HS-5 (cell line): Measurements from ENCODE around the gene NAGLU.
"Not testable (repeated sequence)": the region's sequence is repeated elsewhere in the genome, so short reads cannot be mapped to it uniquely, and the experiment has no call there.

ENCODE experiments used
- DNase-seq: peaks from one replicate; pipeline ENCODE4 v3.0.0-alpha.2; 2012; ENCODE audit warnings: low read depth

NAGLU gene

DNA sequence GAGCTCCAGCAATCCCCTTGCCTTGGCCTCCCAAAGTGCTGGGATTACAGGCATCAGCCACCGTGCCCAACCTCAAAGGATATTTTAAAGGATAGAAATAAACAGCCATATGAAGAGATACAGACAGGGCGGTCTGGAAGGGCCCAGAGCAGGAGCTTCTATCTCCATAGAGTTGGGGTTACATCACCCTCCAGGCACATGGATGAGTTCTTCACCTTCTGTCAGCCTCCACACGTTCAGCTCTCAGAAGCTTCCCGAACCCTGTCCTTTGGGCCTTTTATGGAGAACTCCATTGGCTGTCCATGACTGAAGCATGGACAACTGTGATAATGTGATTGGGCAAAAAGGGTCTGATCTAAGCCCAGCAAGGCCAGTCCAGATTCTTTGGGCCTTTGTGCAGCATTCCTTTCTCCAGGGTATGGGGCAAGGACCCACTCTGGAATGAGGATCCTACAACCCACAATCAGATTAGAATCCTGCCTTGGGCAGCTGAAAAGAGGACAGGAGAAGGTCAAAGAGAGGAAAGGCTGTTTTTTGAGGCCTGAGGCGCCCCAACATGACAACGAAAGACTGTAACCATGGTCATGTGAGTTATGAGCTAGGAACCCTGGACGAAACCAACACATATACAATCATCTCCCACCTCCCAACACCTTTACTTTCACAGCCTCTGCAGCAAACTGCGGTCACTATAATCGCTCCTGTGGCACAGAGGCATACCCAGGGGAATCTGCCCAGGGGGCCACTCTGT is 9.9 kb downstream of the NAGLU start:
- not testable (repeated sequence) for DNase-seq

- DNase-seq: no peak
These were observed 11.0 kb downstream of the NAGLU start for GRCh38 chr17:42547001-42547461.

DNA sequence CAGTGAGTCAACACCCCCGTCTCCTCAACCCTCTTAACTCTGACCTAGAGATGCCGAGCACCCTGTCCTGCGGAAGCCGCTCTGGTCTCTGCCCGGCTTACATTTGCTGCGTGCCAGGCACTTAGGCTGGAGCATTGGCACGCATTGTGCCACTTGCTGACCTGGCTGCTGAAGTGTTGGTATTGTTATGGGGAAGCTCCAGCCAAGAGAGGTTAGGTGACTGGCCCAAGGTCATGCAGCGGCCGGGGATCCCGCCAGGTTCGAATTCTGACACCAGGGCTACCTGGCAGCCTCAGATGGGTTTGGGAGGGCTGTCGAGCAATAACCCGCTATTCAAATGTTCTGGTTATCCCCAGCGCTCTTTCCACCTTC is 11.6 kb downstream of the NAGLU start:
- no peak for DNase-seq

GRCh38 chr17:42548070-42548837 is 12.2 kb downstream of the NAGLU start:
- DNase-seq: no peak

DNA sequence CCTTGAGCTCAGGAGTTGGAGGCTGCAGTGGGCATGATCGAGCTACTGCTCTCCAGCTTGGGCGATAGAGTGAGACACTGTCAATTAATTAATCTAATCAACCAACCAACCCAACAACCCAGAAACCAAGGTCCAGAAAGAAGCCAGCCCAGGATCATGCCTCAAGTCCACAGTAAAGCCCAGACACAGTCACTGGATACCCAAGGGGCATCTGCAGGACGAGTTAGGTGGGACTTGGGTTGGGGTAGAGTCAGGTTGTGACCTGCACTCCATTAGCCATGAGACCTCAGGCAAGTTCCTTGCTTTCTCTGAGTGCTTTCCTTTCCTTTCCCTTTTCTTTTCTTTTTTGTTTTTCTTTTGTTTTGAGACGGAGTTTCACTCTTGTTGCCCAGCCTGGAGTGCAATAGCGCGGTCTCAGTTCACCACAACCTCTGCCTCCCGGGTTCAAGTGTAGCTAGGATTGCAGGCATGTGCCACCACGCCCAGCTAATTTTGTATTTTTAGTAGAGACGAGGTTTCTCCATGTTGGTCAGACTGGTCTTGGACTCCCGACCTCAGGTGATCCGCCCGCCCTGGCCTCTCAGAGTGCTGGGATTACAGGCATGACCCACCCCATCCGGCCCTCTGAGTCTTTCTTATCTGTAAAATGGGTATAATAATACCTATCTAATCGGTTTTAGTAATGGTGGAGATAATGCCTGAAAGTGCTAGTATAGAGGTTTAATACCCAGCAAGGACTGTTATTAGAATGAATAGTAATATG is 13.1 kb downstream of the NAGLU start:
- no peak for DNase-seq

GRCh38 chr17:42552736-42553135 is 16.7 kb downstream of the NAGLU start, which contains the start of gene HSD17B1:
Gene HSD17B1, plus strand, starts transcription at chr17:42552923. Its CDS starts 11 bp downstream, at chr17:42552934.
- not testable (repeated sequence) for DNase-seq

DNA sequence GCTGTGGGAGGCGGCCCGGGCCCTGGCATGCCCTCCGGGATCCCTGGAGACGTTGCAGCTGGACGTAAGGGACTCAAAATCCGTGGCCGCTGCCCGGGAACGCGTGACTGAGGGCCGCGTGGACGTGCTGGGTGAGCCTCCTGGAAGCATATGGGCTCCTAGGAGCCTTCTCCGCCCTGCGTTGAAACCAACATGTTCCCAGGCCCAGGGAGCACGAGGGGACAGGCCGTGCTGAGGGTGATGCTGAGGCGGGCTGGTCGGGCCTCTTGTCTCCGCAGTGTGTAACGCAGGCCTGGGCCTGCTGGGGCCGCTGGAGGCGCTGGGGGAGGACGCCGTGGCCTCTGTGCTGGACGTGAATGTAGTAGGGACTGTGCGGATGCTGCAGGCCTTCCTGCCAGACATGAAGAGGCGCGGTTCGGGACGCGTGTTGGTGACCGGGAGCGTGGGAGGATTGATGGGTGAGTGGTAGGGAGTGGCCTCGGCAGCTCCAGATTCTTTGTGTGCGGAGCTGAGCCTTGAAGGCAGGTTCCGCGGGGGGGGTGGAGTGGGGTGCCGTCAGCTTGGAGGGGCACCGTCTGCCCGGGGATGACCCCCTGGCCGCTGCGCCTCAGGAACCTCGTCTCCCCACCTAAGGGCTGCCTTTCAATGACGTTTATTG is 17.2 kb downstream of the NAGLU start:
- no peak for DNase-seq

GRCh38 chr17:42553866-42554249 is 17.8 kb downstream of the NAGLU start:
- no peak for DNase-seq

- no peak for DNase-seq
These were observed 18.4 kb downstream of the NAGLU start for GRCh38 chr17:42554250-42555121.

DNA sequence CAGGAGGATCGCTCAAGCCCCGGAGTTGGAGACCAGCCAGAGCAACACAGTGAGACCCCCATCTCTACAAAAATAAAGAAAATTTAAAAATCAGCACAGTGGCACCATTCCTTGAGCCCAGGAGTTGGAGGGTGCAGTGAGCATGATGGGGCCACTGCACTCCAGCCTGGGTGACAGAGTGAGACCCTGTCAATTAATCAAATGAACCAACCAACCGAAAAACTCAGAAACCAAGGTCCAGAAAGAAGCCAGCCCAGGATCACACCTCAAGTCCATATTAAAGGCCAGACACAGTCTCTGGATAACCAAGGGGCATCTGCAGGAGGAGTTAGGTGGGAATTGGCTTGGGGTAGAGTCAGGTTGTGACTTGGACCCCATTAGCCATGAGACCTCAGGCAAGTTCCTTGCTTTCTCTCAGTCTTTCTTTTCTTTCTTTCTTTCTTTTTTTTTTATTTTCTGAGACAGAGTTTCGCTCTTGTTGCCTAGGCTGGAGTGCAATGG is 19.1 kb downstream of the NAGLU start:
- no peak for DNase-seq

GRCh38 chr17:42555961-42556617 is 20.0 kb downstream of the NAGLU start:
- DNase-seq: not testable (repeated sequence)

DNA sequence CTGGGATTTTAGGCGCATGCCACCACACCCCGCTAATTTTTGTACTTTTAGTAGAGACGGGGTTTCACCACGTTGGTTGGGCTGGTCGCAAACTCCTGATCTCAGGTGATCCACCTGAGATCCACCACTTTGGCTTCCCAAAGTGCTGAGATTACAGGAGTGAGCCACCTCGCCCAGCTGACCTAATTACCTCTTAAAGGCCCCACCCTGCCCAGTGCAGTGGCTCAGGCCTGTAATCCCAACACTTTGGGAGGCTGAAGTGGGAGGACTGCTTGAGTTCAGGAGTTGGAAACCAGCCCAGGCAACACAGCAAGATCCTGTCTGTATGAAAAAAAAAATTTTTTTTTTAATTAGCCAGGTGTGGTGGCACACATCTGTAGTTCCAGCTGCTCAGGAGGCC is 23.0 kb downstream of the NAGLU start:
- DNase-seq: no peak

- no peak for DNase-seq
These were observed 24.2 kb downstream of the NAGLU start for GRCh38 chr17:42560246-42560645.

- DNase-seq: peak; percentile 89
These were observed 25.9 kb downstream of the NAGLU start, which contains the start of gene COASY for GRCh38 chr17:42561897-42562387. Gene COASY, plus strand, starts transcription at chr17:42562148. Its CDS starts 475 bp downstream, at chr17:42562623.

GRCh38 chr17:42562388-42563142 is 26.5 kb downstream of the NAGLU start:
- DNase-seq: no peak

- DNase-seq: no peak
These were observed 27.1 kb downstream of the NAGLU start for GRCh38 chr17:42563143-42563509.

- DNase-seq: no peak
These were observed 27.5 kb downstream of the NAGLU start for GRCh38 chr17:42563543-42563942.

DNA sequence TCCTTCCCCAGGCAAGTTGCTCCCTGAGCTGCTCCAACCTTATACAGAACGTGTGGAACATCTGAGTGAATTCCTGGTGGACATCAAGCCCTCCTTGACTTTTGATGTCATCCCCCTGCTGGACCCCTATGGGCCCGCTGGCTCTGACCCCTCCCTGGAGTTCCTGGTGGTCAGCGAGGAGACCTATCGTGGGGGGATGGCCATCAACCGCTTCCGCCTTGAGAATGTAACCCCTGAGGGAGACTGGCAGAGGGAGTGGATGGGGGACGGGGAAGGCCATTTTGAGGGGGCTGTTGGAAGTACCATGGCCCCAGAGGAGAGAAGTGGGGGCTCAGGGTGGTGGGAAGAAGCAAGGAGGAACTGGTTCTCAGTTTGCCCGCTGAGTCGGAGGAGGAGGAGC is 27.9 kb downstream of the NAGLU start:
- DNase-seq: no peak

- DNase-seq: no peak
These were observed 28.9 kb downstream of the NAGLU start for GRCh38 chr17:42564815-42565522.
